HTERT RPE-1 (cell line): ENCODE measurements around the gene C1orf122.

Experiments used
- in situ Hi-C: fragments of 300-500 bp; cut with MboI; formaldehyde crosslinking; loops from 4 replicates; pipeline ENCODE4 v1.14.3; 2020; ENCODE audit warnings: low sequenced_read_pairs

The C1orf122 gene

DNA sequence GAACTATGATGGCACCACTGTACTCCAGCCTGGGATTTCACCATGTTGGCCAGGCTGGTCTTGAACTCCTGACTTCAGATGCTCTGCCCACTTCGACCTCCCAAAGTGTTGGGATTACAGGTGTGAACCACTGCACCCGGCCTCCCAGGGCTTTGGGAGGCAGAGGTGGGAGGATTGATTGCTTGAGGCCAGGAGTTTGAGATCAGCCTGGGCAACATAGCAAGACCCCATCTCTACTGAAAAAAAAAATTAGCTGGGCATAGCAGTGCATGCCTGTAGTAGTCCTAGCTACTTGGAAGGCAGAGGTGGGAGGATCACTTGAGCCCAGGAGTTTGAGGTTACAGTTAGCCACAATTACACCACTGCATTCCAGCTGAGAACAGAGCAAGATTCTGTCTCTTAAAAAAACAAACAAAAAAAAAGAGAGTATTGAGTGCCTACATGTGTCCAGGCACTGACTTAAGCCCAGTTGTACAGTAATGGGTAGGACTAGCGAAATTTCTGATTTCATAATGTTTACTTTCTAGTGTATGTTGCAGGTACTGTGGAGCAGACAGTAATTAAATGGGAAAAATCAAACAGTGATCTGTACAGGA, 9.7 kb upstream of the C1orf122 start:
- in situ Hi-C loops, result no loop called here

GRCh38 chr1:37802439-37802838, 5.2 kb upstream of the C1orf122 start:
- in situ Hi-C loops, result no loop called here

DNA sequence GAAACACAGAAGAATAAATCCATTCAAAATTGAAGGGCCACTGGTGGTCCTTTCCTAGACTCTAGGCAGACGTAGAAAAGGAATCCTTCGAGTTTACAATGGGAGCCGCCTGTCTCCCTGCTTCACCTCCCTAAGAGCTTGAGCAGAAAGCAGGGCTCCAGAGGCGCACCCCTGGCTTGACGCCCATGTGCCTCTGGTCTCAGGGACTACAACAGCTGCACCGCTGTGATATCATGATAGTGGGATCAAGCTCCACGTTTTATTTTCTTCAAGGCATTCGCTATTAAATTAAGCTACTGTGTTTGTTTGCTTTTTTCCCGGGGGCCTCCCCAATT, 403 bp upstream of the C1orf122 start:
- in situ Hi-C loops, result no loop called here

DNA sequence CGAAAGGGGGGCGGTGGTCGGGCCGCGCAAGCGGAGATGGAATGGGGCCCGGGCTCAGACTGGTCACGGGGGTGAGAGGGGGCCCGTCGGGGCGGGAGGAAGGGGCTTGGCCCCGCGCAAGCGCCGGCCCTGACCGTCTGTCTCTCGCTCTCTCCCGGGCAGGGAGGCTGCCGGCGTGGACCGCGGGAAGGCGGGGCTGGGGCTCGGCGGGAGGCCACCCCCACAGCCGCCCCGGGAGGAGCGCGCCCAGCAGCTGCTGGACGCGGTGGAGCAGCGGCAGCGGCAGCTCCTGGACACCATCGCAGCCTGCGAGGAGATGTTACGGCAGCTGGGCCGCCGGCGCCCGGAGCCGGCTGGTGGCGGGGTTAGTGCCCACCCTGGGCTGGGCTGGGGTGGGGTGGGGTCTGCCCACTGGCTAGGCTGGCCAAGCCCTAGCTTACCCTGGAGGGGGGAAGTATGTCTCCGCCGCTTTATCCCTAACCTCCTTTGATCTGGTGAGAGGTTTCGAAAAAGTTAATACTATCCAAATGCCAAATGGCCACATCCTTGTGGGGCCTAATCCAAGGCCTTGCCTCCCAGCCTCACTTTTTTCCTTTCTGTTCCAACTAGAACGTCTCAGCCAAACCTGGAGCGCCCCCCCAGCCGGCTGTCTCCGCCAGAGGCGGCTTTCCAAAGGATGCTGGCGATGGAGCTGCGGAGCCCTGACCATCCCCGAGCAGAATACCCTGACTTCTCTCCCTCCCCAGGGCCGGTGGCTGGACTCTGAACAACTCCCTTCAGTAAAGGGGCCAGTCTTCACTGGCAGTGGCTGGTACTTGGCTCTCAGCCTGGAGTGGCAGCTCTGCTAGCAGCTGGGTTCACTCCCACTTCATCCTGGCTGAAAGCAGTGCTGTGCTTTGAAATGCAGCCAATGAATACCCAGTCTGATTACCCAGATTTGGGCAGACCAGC, 1.1 kb downstream of the C1orf122 start:
- in situ Hi-C loops, result no loop called here

- in situ Hi-C loops, result no loop called here
Observed at GRCh38 chr1:37809942-37810341, 2.4 kb downstream of the C1orf122 start.

DNA sequence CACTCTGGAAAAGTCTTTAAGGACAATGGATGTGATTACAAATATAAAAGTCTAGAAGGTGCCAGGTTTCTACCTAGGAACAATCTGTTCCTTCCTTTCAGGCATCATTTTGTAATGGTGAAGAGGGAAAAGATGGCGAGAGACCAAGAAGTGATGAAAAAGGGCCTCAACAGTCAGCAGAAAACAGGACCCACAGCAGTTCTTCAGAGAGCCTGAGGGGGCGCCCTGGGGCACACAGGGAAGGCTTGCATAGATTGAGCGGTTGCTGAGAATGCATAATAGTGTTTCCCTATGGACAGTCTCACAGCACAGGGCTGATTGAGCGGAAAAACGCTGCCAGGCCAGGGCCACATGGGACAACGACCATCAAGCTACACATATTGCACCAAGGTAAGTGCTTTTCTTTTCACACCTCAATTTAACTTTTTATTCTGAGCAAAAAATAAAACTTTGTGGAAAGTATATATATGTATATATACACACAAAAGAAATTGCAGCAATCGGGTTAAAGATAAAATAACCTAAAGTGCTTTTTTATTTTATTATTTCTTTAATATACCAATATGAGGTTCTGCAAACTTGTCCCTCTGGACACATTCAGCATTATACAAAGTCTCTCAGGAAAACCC, 3.6 kb downstream of the C1orf122 start:
- in situ Hi-C loops, result no loop called here

DNA sequence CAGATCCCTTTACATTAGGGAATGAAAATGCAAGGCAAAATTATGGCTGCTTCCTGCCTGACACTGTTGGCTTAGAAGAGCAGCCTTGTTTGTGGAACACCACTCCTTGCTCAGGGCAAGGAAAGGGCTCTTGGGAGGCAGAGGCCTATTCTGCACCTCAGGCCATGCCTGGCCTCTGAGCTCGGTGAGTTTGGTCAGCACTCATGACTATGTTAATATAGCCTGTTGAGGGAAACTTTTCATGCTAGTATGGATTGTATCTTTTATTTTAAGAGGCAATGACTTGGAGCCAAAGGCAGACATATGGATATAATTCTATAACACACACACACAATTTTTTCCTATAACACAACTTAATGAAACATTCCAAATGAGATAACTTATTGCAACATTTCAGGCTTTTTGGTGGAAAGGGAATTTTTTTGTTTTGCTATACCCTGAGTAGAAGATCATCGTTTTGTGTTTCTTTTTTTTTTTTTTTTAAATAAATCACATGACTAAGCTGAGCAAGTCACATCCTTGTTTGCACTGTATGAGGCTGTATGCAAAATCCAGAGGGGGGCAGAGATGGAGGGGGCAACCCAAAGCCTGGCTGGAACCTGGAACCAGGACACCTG, 6.0 kb downstream of the C1orf122 start:
- in situ Hi-C loops, result no loop called here

- in situ Hi-C loops, result no loop called here
Observed at GRCh38 chr1:37814252-37814651, 6.7 kb downstream of the C1orf122 start.

DNA sequence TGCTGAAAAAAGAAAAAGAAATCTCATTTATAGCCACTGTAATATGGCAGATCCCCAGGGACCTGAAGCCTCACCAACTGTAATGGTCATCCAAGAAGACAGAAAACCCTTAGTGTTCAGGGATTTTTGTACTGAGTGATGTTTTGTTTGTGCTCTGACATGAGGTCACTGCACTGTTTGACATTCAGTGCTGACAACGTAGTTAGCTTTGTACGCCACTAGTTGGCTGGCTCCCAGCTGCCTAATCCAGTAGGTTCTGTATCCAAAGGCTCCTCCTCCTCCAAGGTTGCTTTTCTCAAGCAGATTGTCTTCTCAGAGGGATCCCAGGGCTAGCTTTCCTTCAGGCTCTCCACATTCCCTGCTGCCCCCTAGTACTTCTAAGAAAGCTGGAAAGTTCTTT, 9.9 kb downstream of the C1orf122 start:
- in situ Hi-C loops, result no loop called here

- in situ Hi-C loops, result no loop called here
Observed at GRCh38 chr1:37821481-37821880, 13.9 kb downstream of the C1orf122 start.

DNA sequence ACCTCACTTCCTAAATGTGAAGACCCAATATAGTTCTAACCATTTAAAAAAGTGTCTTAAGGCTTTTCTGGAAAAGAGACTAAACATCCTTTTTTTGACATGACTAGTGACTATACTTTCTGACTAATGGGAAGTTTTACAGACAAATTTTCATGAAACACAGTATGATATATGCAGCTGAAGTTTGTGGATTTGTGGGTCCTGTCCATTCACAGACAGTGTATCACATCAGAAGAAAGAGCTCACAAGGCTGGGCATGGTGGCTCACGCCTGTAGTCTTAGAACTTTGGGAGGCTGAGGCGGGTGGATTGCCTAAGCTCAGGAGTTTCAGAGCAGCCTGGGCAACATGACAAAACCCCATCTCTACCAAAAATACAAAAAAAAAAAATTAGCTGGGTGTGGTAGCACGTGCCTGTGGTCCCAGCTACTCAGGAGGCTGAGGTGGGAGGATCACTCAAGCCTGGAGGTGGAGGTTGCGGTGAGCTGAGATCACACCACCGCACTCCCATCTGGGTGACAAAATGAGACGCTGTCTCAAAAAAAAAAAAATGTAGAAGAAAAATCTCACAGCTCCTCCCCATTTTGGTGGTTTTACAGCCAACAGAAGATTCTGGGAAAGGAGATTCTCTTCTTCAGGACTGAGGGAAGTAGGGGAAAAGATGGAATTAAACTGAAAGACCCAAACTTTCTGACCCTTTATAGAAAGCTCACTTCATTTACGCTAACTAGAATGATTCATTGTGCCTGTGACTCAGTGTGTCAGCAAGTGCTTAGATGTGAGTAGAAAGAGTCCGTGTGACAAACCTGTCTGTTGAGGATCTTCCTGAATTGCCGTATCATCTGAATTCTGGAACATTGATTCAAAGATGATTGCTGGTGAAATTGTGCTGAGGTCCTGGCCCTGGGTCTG, 15.6 kb downstream of the C1orf122 start:
- in situ Hi-C loops, result no loop called here

DNA sequence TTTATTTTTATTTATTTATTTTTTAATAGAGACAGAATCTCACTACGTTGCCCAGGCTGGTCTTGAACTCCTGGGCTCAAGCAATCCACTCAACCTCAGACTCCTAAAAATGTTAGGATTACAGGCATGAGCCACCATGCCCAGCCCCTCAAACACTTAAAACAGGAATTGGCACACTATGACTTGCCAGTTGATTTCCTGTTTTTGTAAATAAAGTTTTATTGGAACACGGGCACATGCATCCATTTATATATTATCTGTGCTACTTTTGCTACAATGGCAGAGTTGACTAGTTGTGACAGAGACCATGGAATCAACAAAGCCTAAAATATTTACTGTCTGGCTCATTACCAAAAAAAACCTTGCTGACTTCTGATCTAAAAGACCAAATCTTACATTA, 16.4 kb downstream of the C1orf122 start:
- in situ Hi-C loops, result no loop called here

DNA sequence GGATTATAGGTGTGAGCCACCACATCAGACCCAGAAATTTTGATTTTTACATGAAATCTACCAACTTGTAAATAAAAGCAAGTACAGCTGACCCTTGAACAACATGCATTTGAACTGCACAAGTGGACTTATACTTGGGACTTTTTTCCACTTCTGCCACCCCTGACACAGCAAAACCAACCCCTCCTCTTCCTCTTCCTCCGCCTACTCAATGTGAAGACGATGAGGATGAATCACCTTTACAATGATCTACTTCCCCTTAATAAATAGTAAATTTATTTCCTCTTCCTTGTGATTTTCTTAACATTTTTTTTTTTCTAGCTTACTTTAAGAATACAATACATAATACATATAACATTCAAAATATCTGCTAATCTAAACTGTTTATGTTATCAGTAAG, 17.9 kb downstream of the C1orf122 start:
- in situ Hi-C loops, result no loop called here

DNA sequence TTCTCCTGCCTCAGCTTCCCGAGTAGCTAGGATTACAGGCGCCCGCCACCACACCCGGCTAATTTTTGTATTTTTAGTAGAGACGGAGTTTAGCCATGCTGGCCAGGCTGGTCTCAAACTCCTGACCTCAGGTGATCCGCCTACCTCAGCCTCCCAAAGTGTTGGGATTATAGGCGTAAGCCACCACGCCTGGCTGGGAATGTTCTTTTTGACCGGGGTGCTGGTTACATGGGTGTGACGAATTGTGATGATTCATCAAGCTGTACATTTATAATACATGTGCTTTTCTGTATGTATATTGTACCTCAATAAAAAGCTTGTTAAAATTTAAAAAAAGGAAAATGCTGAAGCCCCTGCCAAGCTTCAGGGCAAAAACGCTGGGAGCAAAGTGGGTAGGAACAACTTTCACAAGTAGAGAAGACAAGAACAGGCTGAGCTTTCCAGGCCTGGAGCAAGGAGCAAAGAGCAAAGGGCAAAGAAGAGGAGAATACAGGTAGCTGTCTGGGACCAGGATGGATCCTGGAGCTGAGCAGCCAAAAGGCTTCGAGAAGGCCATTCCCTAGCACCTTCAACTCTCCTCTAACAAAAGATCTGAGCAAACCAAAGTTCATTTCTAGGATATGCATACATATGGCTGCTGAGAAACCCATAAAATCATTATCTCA, 21.0 kb downstream of the C1orf122 start:
- in situ Hi-C loops, result no loop called here

GRCh38 chr1:37831109-37831508, 23.5 kb downstream of the C1orf122 start:
- in situ Hi-C loops, result no loop called here

DNA sequence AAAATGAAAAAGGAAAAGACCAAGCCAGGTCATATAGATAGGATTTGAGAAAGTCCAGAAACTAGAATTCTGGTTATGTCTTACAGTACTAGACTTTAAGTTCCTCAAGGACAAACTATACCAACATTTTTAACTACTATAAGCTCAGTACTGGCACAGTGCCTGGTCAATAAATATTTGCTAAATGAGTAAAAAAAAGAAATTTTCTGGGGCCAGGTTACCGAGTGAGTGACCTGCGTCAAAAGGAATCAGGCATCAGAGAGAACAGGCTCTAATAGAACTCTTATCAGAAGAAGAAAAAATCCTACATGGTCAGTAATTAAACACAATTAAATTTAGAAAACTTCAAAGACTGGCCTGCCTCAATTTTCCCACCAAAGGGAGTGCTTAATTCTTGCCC, 24.2 kb downstream of the C1orf122 start:
- in situ Hi-C loops, result no loop called here

DNA sequence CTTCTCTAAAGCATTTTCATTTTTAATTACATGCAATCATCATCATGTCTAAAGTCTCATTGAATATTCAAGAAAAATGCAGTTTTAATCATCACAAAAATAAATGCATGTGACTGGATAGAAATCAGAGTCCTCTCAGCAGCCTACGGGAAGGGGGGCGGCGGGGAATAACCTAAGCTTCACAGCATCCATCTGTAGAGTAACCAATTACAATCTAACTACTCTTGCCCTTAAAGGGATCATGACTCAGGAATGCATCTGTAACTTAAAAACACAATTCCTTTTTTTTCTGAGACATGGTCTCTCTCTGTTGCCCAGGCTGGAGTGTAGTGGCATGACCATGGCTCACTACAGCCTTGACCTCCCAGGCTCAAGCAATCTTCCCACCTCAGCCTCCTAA, 29.2 kb downstream of the C1orf122 start:
- in situ Hi-C loops, result no loop called here

- in situ Hi-C loops, result no loop called here
Observed at GRCh38 chr1:37839676-37840075, 32.1 kb downstream of the C1orf122 start.

DNA sequence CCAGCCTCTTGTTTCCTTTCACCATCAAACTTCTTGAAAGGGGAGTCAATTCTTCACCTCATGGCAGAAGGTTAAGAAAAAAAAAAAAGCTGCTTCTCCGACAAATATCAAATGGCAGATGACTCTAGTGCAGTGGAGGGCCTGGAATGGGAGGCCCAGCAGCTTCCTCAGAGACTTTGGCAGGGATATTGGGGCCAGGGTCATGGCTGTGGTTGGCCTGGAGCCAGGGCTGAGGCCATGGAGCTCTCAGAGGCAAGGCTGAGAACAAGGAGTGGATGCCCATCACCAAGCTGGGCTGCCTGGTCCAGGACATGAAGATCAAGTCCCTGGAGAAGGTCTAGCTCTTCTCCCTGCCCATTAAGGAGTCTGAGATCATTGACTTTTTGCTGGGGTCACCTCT, 33.1 kb downstream of the C1orf122 start:
- in situ Hi-C loops, result no loop called here

DNA sequence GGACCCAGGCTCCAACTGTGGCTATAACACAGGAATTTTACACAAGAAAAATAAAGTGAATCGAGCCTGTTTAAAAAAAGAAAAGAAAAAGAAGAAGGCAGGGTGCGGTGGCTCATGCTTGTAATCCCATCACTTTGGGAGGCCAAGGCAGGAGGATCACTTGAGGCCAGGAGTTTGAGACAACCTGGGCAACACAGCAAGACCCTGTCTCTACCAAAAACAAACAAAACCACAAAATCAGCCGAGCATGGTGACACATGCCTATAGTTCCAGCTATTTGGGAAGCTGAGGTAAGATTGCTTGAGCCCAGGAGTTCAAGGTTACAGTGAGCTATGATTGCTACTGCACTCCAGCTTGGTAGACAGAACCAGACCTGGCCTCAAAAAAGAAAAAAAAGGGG, 34.1 kb downstream of the C1orf122 start:
- in situ Hi-C loops, result no loop called here
